ENCODE data around the gene NFKBIE. TPM values are rescaled to one million over a fixed set of nuclear protein-coding genes. Genes with fewer than 3 reads are reported as not detected.
A peak's percentile ranks its signal among the peaks of the same experiment; 100 is the strongest.

Gene NFKBIE
- total RNA-seq, 3 donors from 2014 or later = 4.0 to 25.9 (median 14.4) TPM

DNA sequence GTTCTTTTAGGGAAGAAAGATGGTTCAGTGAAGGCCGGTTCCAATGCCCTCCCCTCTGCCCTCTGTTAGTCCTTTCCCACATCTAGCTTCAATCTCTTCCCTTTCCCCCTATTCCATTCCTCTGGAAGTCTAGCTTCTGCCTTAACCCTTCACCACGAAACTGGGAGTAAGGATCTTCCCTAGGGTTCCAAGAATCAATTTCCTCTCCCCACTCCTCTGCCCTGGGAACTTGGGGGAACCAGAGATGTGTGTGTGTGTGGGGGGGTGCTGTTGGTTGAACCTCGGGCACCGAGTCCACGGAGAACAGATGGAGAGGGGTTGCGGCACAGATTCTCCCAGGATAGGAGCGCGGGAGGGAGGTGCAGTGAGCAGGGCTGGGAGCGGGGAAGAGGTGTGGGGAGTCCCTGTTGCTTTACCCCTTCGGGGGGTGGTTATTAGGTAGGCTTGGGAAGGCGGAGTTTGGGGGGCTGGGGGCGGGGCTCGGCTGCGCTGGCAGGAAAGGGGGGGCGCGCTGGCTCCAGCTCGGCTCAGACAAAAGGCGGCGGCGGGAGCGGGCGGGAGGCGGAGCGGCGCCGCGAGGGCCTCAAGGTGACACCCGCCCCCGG lies 4.7 kb upstream of the NFKBIE start, which contains the start of gene TMEM151B:
Gene TMEM151B (plus strand): TSS at position 530 of the 605 bp plus-strand sequence. CDS start 293 bp downstream, outside the sequence.
- Histone ChIP-seq H3K36me3 (no peaks in the 10 kb centered on the region), H3K27me3 (peaks cover 6 to 20% of the 10 kb centered on the region in 2 donors), H3K4me3 (peak within 1 kb of the TSS; percentile 11 to 79 (median 52)), H3K4me1 (no peaks in the 10 kb centered on the region), H3K9me3 (no peaks in the 10 kb centered on the region), H3K27ac (no peak within 1 kb of the TSS)
- no peak for DNase-seq (ENCODE audit: low spot score in 2 of 2)
- intact Hi-C loops (cut with DNase I; ENCODE audit: low total_unique reads) = loop anchor here (2.0 kb wide), 1 partner anchor 77 kb away; no protein-coding TSS in a partner anchor
- no peak for TF ChIP-seq POLR2AphosphoS5 (IDR thresholded peaks at IDR 0.05)
- TF ChIP-seq, protein P1, sequence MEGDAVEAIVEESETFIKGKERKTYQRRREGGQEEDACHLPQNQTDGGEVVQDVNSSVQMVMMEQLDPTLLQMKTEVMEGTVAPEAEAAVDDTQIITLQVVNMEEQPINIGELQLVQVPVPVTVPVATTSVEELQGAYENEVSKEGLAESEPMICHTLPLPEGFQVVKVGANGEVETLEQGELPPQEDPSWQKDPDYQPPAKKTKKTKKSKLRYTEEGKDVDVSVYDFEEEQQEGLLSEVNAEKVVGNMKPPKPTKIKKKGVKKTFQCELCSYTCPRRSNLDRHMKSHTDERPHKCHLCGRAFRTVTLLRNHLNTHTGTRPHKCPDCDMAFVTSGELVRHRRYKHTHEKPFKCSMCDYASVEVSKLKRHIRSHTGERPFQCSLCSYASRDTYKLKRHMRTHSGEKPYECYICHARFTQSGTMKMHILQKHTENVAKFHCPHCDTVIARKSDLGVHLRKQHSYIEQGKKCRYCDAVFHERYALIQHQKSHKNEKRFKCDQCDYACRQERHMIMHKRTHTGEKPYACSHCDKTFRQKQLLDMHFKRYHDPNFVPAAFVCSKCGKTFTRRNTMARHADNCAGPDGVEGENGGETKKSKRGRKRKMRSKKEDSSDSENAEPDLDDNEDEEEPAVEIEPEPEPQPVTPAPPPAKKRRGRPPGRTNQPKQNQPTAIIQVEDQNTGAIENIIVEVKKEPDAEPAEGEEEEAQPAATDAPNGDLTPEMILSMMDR (IDR thresholded peaks at IDR 0.05) = no peak
- TF ChIP-seq POLR2A (IDR thresholded peaks at IDR 0.05) = no peak

DNA sequence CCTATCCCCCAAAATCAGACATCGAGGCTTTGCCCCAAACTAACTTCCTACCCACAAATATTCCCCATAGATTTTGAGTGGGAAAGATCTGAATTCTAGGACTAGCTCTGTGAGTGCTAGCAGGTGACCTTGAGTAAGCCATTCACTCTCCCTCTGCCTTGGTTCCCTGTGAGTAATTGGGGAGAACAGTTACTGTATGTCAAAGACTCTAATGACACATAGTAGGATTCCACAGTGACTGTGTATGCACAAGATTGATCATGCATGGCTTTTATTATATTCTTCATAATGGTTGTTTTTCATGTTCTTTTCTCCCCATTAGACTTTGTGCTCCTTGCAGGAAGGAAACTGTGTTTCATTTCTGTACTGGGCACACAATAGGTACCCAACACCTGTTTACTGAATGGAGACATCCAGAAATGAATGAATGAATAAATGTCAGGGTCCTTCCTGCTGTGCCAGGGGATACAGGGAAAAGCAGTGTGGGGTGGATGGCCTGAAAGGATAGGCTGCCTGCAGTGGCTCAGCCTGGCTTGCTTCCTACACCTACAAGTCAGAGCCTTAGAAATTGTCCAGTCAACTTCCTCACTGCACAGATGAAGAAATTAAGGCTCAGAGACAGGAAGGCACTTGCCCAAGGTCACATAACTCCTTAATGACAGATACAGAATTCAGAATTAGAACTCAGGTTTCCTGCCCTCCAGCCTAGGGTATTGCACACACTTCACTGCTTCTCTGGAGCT lies 4.0 kb upstream of the NFKBIE start:
- no peak for DNase-seq (ENCODE audit: low spot score in 2 of 2)
- Histone ChIP-seq H3K4me1 (peaks cover 2 to 6% of the 10 kb centered on the region in 2 donors), H3K27ac (no peak overlapping the region), H3K4me3 (no peak overlapping the region), H3K27me3 (peaks cover 6 to 20% of the 10 kb centered on the region in 2 donors), H3K36me3 (no peaks in the 10 kb centered on the region), H3K9me3 (no peaks in the 10 kb centered on the region)
- no peak for TF ChIP-seq POLR2A (IDR thresholded peaks at IDR 0.05)
- intact Hi-C loops (cut with DNase I; ENCODE audit: low total_unique reads) = no loop called here

DNA sequence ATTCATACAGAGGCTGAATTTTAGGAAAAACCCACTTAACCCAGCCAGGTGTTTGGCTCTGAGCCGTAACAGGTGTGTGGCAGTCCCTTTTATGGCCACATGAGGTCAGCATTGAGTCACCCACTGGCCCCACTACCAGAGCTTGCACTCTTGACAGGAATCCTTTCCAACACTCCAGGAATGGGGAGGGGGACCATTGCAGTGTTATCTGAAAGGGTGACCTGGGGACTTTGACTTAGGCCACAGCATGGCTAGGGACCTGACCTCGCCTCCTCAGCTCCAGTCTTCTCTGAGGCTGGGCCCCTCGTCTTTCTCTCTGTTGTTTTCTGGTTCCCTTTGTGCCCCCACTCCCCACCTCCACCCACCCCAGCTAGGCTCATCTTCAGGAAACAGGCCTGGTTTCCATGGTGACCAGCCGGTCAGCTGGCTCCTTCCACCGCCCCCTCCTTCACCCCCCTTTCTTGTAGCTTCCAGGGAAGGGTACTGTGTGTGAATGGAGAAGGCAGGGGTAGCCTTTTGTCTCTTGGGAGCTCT lies 2.8 kb upstream of the NFKBIE start:
- H3K36me3 ChIP-seq = no peaks in the 10 kb centered on the region
- H3K4me3 ChIP-seq = no peak overlapping the region
- TF ChIP-seq POLR2A (IDR thresholded peaks at IDR 0.05) = no peak
- TF ChIP-seq, protein P1 (IDR thresholded peaks at IDR 0.05) = peak; percentile 71 to 83 (median 75)
- no peaks in the 10 kb centered on the region for H3K9me3 ChIP-seq
- H3K27ac ChIP-seq = no peak overlapping the region
- intact Hi-C loops (cut with DNase I; ENCODE audit: low total_unique reads) = no loop called here
- DNase-seq (ENCODE audit: low spot score in 2 of 2) = peak in 1 of 2 donors; percentile 49
- H3K27me3 ChIP-seq = peaks cover 6 to 14% of the 10 kb centered on the region in 2 donors
- H3K4me1 ChIP-seq = peaks cover 11 to 12% of the 10 kb centered on the region in 2 donors

DNA sequence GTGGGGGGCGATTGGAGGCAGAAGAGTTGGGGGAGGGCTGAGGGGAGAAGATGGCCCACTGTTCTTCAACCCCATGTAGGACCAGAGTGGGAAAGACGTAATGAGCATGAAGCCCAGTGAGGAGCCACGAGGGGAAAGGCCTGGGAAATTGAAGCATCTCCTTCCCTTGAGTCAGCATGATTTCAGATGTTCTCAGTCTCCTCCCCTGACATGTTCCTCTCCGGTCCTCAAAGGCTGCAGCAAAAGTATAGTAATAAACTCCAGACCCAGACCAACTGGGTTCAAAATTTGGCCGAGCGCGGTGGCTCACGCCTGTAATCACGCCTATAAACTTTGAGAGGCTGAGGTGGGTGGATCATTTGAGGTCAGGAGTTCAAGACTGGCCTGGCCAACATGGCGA lies 1.9 kb upstream of the NFKBIE start:
- peaks cover 5 to 6% of the 10 kb centered on the region in 2 donors for H3K27me3 ChIP-seq
- intact Hi-C loops (cut with DNase I; ENCODE audit: low total_unique reads) = no loop called here
- H3K36me3 ChIP-seq = no peaks in the 10 kb centered on the region
- no peak for DNase-seq (ENCODE audit: low spot score in 2 of 2)
- peaks cover 15 to 20% of the 10 kb centered on the region in 2 donors for H3K4me1 ChIP-seq
- no peak for TF ChIP-seq POLR2AphosphoS5 (IDR thresholded peaks at IDR 0.05)
- no peak overlapping the region for H3K4me3 ChIP-seq
- no peaks in the 10 kb centered on the region for H3K9me3 ChIP-seq
- no peak overlapping the region for H3K27ac ChIP-seq

DNA sequence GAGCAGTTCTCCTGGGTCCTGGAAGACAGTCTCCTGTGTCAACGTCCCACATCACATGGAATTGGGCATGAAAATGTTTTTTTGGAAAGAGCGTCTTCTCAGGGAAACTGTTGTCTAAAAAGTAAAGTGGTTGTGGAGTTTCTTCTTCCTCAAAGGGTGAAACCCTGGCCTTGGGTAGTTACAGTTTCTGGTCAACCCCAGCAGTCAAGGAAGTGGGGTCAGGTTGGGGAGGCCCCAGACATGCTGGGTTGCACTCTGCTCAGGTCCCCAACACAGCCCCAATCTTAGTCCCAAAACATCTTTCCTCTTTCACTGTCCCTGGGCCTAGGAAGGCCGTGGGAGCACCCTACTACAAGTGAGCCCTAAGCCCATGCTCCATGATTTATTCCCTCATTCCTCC lies 996 bp upstream of the NFKBIE start:
- Histone ChIP-seq H3K4me1 (peaks cover 15 to 20% of the 10 kb centered on the region in 2 donors), H3K9me3 (no peaks in the 10 kb centered on the region), H3K36me3 (no peaks in the 10 kb centered on the region), H3K4me3 (no peak overlapping the region), H3K27me3 (peaks cover 0 to 6% of the 10 kb centered on the region in 2 donors), H3K27ac (no peak overlapping the region)
- no peak for DNase-seq (ENCODE audit: low spot score in 2 of 2)
- TF ChIP-seq, protein P1 (IDR thresholded peaks at IDR 0.05) = no peak
- no peak for TF ChIP-seq POLR2A (IDR thresholded peaks at IDR 0.05)
- no peak for TF ChIP-seq POLR2AphosphoS5 (IDR thresholded peaks at IDR 0.05)
- intact Hi-C loops (cut with DNase I; ENCODE audit: low total_unique reads) = no loop called here
